Gastroesophageal sphincter (tissue), 3 donors: ENCODE results near the gene GPR42.

Experiments used
- POLR2AphosphoS5 ChIP-seq: sonication (generic); formaldehyde crosslinking; IDR thresholded peaks from one replicate; pipeline ENCODE4 v1.6.1; 2017; ENCODE audit warnings: antibody characterized with exemption
- TF ChIP-seq, protein P1 (sequence below), 4 experiments: fragments of 200-600 bp in 2 of 4; fragments of 450-650 bp in 2 of 4; sonication (generic) in 1 of 4; IDR thresholded peaks; one replicate each; pipeline ENCODE4 v1.5.1; 2017 to 2019; ENCODE audit warnings: antibody characterized with exemption in 4 of 4, mild to moderate bottlenecking in 2 of 4, moderate library complexity in 2 of 4

DNA sequence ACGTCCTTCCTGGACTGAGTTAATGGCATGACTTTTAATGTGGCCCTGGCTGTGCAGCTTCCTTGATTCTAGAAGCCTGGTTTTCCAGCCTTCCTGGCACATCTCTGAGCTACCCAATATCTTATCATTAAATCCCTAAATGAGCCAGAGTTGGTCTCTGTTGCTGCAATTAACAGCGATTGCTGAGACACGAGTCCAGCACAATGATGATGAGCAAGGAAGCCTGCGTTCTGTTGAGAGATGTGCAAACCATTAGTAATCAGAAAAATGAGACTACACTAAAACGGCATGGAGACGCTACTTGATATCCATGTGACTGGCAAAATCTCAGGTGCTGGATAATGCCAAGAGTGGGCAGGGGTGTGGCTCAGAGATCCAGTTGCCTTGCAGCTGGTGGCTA lies 26.2 kb downstream of the GPR42 start:
- TF ChIP-seq, protein P1, sequence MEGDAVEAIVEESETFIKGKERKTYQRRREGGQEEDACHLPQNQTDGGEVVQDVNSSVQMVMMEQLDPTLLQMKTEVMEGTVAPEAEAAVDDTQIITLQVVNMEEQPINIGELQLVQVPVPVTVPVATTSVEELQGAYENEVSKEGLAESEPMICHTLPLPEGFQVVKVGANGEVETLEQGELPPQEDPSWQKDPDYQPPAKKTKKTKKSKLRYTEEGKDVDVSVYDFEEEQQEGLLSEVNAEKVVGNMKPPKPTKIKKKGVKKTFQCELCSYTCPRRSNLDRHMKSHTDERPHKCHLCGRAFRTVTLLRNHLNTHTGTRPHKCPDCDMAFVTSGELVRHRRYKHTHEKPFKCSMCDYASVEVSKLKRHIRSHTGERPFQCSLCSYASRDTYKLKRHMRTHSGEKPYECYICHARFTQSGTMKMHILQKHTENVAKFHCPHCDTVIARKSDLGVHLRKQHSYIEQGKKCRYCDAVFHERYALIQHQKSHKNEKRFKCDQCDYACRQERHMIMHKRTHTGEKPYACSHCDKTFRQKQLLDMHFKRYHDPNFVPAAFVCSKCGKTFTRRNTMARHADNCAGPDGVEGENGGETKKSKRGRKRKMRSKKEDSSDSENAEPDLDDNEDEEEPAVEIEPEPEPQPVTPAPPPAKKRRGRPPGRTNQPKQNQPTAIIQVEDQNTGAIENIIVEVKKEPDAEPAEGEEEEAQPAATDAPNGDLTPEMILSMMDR (IDR thresholded peaks at IDR 0.05), result no peak
- TF ChIP-seq POLR2AphosphoS5, result no peak
